Measurements from ENCODE around the gene TBCD. TPM values are rescaled to one million over a fixed set of nuclear protein-coding genes. Genes with fewer than 3 reads are reported as not detected.

The TBCD gene
- polyA plus RNA-seq, 1 donor from 2014 or later, result 67.2 TPM

- H3K9me3 ChIP-seq (ENCODE audit: low read length), result no peaks in the 10 kb centered on the region
- no peak overlapping the region for H3K4me3 ChIP-seq (ENCODE audit: low read length)
- H3K27me3 ChIP-seq (ENCODE audit: insufficient read depth, low read depth, low read length), result no peaks in the 10 kb centered on the region
- no peak overlapping the region for H2AFZ ChIP-seq (ENCODE audit: low read depth, low read length)
- TF ChIP-seq SMC3 (conservative IDR thresholded peaks at IDR 0.05; ENCODE audit: poor library complexity) (no peak), POLR2AphosphoS5 (IDR thresholded peaks at IDR 0.05) (no peak), MXI1 (conservative IDR thresholded peaks at IDR 0.05; ENCODE audit: poor library complexity, severe bottlenecking) (no peak), TAF1 (IDR thresholded peaks at IDR 0.05; ENCODE audit: low read depth) (no peak), EZH2 (IDR thresholded peaks at IDR 0.05; ENCODE audit: borderline replicate concordance, insufficient read depth, low read length, poor library complexity, severe bottlenecking) (no peak), EP300 (conservative IDR thresholded peaks at IDR 0.05; ENCODE audit: poor library complexity, severe bottlenecking) (no peak), RAD21 (conservative IDR thresholded peaks at IDR 0.05) (no peak), REST (IDR thresholded peaks at IDR 0.05; ENCODE audit: borderline replicate concordance) (no peak)
- TF ChIP-seq, protein P1, sequence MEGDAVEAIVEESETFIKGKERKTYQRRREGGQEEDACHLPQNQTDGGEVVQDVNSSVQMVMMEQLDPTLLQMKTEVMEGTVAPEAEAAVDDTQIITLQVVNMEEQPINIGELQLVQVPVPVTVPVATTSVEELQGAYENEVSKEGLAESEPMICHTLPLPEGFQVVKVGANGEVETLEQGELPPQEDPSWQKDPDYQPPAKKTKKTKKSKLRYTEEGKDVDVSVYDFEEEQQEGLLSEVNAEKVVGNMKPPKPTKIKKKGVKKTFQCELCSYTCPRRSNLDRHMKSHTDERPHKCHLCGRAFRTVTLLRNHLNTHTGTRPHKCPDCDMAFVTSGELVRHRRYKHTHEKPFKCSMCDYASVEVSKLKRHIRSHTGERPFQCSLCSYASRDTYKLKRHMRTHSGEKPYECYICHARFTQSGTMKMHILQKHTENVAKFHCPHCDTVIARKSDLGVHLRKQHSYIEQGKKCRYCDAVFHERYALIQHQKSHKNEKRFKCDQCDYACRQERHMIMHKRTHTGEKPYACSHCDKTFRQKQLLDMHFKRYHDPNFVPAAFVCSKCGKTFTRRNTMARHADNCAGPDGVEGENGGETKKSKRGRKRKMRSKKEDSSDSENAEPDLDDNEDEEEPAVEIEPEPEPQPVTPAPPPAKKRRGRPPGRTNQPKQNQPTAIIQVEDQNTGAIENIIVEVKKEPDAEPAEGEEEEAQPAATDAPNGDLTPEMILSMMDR (IDR thresholded peaks at IDR 0.05; ENCODE audit: poor library complexity, severe bottlenecking), result no peak
- no peaks in the 10 kb centered on the region for H4K20me1 ChIP-seq (ENCODE audit: insufficient read depth)
- no peak overlapping the region for H3K27ac ChIP-seq (ENCODE audit: low read length)
- H3F3A ChIP-seq (ENCODE audit: insufficient read depth, low read length, poor library complexity, severe bottlenecking), result peaks cover 6% of the 10 kb centered on the region
- peaks cover 5% of the 10 kb centered on the region for H3K36me3 ChIP-seq (ENCODE audit: insufficient read depth, low read length)
- H3K4me2 ChIP-seq (ENCODE audit: low read length), result no peak overlapping the region
- H3K9me2 ChIP-seq (ENCODE audit: insufficient read depth, low read length), result no peaks in the 10 kb centered on the region
- H3K9ac ChIP-seq (ENCODE audit: low read length), result no peak overlapping the region
- H3K79me2 ChIP-seq (replicated peaks; ENCODE audit: insufficient read depth, low read length), result no peaks in the 10 kb centered on the region
These were observed 108.9 kb downstream of the TBCD start for GRCh38 chr17:82860606-82861392.

DNA sequence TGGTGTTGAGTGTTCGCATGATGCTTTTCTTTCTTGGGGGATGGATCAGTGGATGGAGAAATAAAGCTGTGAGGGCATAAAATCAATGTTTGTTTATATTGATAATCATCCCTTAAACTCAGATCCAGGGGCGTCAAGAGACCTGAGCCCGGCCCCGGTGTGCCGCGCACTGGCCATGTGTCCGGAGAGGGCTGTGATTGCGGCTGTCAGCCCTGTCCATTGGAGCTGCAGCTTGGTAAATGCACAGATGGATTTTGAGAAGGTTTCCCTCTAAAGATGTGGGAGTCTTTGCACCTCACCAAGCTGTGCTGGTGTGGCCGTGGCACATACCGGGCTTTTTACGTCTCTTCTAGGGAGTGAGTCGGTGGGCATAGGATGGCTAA is 109.5 kb downstream of the TBCD start:
- H3K36me3 ChIP-seq (ENCODE audit: insufficient read depth, low read length), result peaks cover 5% of the 10 kb centered on the region
- no peak overlapping the region for H3K4me3 ChIP-seq (ENCODE audit: low read length)
- H4K20me1 ChIP-seq (ENCODE audit: insufficient read depth), result no peaks in the 10 kb centered on the region
- TF ChIP-seq MXI1 (conservative IDR thresholded peaks at IDR 0.05; ENCODE audit: poor library complexity, severe bottlenecking) (no peak), RAD21 (conservative IDR thresholded peaks at IDR 0.05) (no peak), POLR2AphosphoS5 (IDR thresholded peaks at IDR 0.05) (no peak), EZH2 (IDR thresholded peaks at IDR 0.05; ENCODE audit: borderline replicate concordance, insufficient read depth, low read length, poor library complexity, severe bottlenecking) (no peak), EP300 (conservative IDR thresholded peaks at IDR 0.05; ENCODE audit: poor library complexity, severe bottlenecking) (no peak), TAF1 (IDR thresholded peaks at IDR 0.05; ENCODE audit: low read depth) (no peak), SMC3 (conservative IDR thresholded peaks at IDR 0.05; ENCODE audit: poor library complexity) (no peak), REST (IDR thresholded peaks at IDR 0.05; ENCODE audit: borderline replicate concordance) (no peak)
- TF ChIP-seq, protein P1 (IDR thresholded peaks at IDR 0.05; ENCODE audit: poor library complexity, severe bottlenecking), result no peak
- H3K27me3 ChIP-seq (ENCODE audit: insufficient read depth, low read depth, low read length), result no peaks in the 10 kb centered on the region
- no peaks in the 10 kb centered on the region for H3K9me2 ChIP-seq (ENCODE audit: insufficient read depth, low read length)
- H3K4me2 ChIP-seq (ENCODE audit: low read length), result no peak overlapping the region
- H3K79me2 ChIP-seq (replicated peaks; ENCODE audit: insufficient read depth, low read length), result no peaks in the 10 kb centered on the region
- H3F3A ChIP-seq (ENCODE audit: insufficient read depth, low read length, poor library complexity, severe bottlenecking), result peaks cover 6% of the 10 kb centered on the region
- H2AFZ ChIP-seq (ENCODE audit: low read depth, low read length), result no peak overlapping the region
- H3K27ac ChIP-seq (ENCODE audit: low read length), result no peak overlapping the region
- H3K9ac ChIP-seq (ENCODE audit: low read length), result no peak overlapping the region
- no peaks in the 10 kb centered on the region for H3K9me3 ChIP-seq (ENCODE audit: low read length)

All from neural cell (in vitro differentiated cells).